IPS DF 4.7 (cell line): ENCODE data around the gene ITGAD.
"Not testable (repeated sequence)": the region's sequence is repeated elsewhere in the genome, so short reads cannot be mapped to it uniquely, and the experiment has no call there.

ENCODE experiments used
- DNase-seq: peaks from one replicate; pipeline ENCODE4 v3.0.0-alpha.2; 2013; ENCODE audit warnings: low spot score; ENCODE audit errors: extremely low read depth

Gene ITGAD

GRCh38 chr16:31429796-31430195, 36.7 kb downstream of the ITGAD start:
- DNase-seq = no peak

DNA sequence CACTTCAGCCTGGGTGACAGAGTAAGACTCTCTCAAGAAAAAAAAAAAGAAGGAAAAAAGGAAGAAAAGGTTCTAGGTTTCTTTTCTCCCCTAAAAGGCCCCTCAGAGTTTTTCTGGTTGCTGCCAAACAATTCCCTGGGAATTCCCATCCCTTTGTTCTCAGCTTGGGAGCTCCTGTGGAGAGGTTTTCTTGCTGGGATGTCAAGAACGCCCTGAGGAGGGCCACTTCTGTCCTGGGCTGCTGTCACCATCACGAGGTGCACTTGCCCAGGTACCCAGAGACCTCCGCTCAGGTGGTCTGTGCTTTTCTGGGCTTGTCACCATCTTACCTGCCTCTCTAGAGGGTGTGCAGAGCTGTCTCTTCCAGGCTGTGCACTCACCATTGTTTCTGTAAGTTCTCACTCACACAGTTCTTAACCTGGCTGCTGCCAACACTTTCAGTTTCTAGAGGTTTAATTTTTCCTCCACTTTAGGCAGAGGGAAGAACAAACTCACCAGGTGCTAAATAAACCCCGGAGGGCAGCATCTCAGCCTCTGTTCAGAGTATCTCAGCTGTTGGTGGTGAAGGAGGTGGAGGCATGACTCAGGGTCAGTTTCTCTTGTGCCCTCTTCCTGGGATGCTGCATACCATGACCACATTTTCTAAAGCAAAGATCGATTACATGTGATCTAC, 37.4 kb downstream of the ITGAD start:
- DNase-seq = no peak

DNA sequence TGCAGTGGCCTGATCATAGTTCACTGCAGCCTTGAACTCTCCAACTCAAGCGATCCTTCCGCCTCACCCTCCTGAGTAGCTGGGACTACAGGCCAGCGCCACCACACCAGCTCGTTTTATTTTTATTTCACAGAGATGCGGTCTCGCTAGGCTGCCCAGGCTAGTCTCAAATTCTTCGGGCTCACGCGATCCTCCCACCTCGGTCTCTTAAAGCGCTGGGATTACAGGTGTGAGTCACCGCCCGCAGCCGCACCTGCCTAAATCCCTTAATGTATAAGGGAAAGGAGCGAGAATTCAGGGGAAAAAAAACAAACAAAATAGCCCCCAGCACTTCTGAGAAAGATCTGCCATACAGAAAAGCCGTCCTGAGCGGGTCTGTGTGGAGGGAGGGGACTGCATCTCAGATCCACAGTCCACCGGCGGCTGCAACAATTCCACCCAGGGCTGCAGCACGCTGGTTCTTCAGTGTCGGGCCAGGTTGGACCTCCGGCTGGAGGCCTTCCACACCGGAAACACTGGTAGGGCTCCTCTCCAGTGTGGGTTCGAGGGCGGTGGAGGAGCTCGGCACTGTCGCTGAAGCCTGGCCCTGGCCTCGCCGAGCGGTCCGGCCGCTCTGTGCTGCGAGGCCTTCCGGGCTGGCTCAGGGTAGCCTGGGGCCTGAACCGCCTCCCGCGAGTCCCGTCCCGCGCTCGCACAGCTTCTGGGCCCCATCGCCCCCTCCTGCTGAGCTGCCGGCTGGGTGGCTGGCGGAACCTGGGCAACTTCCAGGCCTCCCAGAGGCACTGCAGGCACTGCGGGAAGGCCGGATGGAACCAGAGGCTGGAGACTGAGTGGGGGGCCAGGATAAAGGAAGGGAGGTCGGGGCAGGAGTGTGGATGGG, 42.4 kb downstream of the ITGAD start:
- no peak for DNase-seq

- no peak for DNase-seq
Observed at GRCh38 chr16:31436221-31437045, 43.3 kb downstream of the ITGAD start.

- DNase-seq = no peak
Observed at GRCh38 chr16:31438414-31438813, 45.3 kb downstream of the ITGAD start.

GRCh38 chr16:31439023-31439422, 45.9 kb downstream of the ITGAD start:
- DNase-seq = not testable (repeated sequence)

GRCh38 chr16:31439519-31439918, 46.4 kb downstream of the ITGAD start:
- no peak for DNase-seq

GRCh38 chr16:31440516-31441184, 47.5 kb downstream of the ITGAD start:
- DNase-seq = no peak

DNA sequence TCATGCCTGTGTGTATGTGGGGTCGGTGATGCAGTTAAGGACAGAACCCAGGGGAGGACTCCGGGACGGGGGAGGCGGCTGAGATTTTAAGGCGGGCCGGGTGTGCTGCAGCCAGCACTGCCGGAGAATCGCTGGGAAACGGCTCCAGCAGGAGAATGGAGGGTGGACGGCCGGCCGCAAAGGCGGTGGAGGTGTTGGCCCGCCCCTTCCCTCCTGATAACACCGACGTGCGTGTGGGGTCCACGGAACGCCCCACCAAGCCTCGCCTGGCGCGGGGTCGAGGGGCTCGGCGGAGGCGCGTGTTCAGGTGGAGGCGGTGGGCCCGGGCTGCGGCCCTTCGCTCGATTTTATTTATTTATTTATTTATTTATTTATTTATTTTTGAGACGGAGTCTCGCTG, 48.8 kb downstream of the ITGAD start:
- no peak for DNase-seq

- not testable (repeated sequence) for DNase-seq
Observed at GRCh38 chr16:31445931-31446330, 52.8 kb downstream of the ITGAD start.

GRCh38 chr16:31451201-31451600, 58.1 kb downstream of the ITGAD start:
- DNase-seq = no peak

DNA sequence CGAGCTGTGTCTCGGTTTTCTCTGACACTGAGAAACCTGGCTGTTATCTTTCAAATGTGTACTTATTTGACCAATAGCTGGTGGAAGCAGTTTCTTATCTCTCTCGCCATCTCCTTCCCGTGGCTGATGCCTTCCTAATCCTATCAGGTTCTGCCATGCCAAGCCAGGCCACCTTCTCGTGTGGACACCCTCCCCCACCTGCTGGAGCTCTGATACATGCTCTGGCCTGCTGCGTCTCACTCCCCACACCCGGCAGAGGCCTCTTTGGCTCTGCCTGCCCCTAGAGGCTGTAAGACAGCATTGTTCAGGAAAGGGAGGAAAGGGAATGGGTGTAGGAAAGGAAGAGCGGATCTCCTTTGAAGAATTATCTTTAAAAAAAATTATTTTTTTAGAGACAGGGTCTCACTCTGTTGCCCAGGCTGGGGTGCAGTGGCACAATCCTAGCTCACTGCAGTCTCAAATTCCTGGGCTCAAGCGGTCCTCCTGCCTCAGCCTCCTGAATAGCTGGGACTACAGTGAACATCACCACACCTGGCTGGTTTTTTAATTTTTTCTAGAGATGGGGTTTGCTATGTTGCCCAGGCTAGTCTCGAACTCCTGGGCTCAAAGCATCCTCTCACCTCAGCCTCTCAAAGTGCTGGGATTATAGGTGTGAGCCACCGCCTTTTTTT, 58.7 kb downstream of the ITGAD start:
- no peak for DNase-seq

- no peak for DNase-seq
Observed at GRCh38 chr16:31452631-31453106, 59.5 kb downstream of the ITGAD start.

GRCh38 chr16:31453255-31454204, 60.4 kb downstream of the ITGAD start:
- no peak for DNase-seq

DNA sequence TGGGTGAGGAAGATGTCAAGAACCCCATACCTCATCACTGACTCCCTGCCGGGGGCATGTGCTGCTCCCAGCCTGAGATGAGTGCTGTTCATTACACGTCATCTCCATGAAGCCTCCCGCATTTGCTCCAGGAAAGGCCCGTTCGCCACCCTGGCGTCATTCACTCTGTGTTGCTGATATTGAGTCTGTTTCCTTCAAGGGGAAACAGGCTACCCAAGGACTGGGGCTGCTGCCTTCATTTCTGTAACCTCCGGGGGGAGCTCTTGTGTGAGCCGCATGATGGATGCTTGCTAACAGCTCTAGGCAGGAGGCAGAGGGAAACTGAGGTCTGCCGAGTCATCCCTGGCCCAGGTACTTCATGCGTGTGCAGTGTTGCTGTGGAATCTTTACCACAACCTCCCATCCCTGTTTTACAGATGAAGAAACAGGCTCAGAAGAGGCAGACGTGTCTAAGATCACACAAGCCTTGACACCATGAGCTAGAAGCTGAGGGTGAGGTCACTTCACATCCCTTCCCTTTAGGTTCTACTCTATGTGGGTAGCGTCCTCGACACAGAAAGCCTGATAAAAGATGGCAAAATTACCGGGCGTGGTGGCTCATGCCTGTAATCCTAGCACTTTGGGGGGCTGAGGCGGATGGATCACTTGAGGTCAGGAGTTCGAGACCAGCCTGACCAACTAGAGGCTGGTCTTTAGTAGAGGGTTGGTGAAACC, 62.6 kb downstream of the ITGAD start:
- no peak for DNase-seq

DNA sequence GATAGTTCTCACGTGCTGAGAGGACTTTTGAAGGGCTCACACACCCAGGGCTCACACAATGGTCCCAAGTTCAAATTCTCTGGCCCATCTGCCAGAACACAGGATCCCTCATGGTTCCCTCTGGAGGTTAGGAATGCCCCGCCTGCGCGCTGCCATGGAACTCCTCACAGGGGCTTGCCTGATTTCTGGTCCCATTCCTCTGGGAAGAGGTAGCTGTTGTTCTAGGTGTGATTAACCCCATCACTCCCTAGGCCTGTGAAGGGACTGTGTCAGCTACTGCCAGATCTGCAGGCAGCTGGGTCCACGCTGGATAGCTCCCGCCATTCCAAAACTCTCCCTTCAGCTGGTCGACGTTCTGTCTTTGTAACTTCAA, 63.8 kb downstream of the ITGAD start:
- DNase-seq = no peak

DNA sequence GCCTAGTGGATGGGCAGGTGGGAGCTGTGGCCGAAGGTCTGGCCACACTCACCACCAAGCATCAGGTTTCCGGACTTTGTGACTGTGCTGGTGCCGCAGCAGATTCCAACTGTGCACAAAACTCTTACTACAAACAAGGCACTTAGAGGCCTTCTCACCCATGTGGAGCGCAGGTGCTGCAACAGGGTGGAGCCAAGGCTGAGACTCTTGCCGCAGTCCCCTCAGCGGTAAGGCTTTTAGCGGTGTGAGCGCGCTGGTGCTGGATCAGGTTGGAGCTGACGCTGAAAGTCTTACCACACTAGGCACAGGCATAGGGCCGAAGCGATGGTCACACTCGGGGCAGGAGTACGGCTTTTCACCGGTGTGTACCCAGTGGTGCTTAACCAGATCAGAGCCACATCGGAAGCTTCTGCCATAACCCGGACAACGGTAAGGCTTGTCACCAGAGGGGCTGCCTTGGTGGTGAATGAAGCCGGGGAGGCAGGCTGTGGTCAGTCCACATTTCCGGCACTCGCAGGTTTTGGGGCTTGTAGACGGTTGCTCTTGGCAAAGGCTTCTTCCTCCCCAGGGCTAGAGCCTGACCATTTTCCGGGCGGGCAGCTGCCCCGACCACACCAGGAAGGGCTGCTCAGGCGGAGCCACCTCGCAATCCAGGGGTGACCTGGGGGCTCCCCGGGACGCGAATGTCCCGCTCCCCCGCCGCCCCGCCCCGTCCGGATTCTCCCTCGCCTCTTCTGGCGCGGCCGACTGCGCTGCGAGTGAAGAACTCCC, 65.1 kb downstream of the ITGAD start:
- no peak for DNase-seq
